HepG2 (cell line): Measurements from ENCODE around the gene PHRF1. TPM values are rescaled to one million over a fixed set of nuclear protein-coding genes. Genes with fewer than 3 reads are reported as not detected.

Source experiments
- AGO1 ChIP-seq: fragments of 200-400 bp; formaldehyde crosslinking; IDR thresholded peaks from 2 replicates; pipeline ENCODE4 v1.6.1; 2017; ENCODE audit warnings: mild to moderate bottlenecking, low read depth, low read length, moderate library complexity; ENCODE audit not compliant: poor library complexity, severe bottlenecking
- CBFB ChIP-seq: sonication (generic); formaldehyde crosslinking; IDR thresholded peaks from 2 replicates; pipeline ENCODE4 v1.4.0; 2020; ENCODE audit warnings: missing genetic modification reagents
- GZF1 ChIP-seq: sonication (generic); formaldehyde crosslinking; IDR thresholded peaks from 2 replicates; pipeline ENCODE4 v1.5.1; 2020; ENCODE audit warnings: mild to moderate bottlenecking, missing genetic modification reagents
- HES4 ChIP-seq: sonication (generic); formaldehyde crosslinking; IDR thresholded peaks from 2 replicates; pipeline ENCODE4 v1.9.0; 2021; ENCODE audit warnings: mild to moderate bottlenecking, missing genetic modification reagents, borderline replicate concordance
- HNF4A ChIP-seq: sonication (generic); formaldehyde crosslinking; IDR thresholded peaks from 2 replicates; pipeline ENCODE4 v1.4.0; 2020; ENCODE audit warnings: missing genetic modification reagents
- IRF9 ChIP-seq: sonication (generic); formaldehyde crosslinking; IDR thresholded peaks from 2 replicates; pipeline ENCODE4 v1.8.0; 2022; ENCODE audit warnings: missing genetic modification reagents, mild to moderate bottlenecking, borderline replicate concordance
- IRX3 ChIP-seq: sonication (generic); formaldehyde crosslinking; IDR thresholded peaks from 2 replicates; pipeline ENCODE4 v1.8.1; 2023; ENCODE audit warnings: mild to moderate bottlenecking, low read depth, missing genetic modification reagents, borderline replicate concordance
- KAT8 ChIP-seq: IDR thresholded peaks from 2 replicates; pipeline ENCODE4 v1.6.1; 2016; ENCODE audit warnings: missing genetic modification reagents, missing compliant biosample characterization
- KLF16 ChIP-seq, 2 experiments: sonication (generic) in 1 of 2; formaldehyde crosslinking in 1 of 2; IDR thresholded peaks; 2 replicates each; pipeline versions ENCODE4 v1.6.1 to v1.8.0; 2016 to 2023; ENCODE audit warnings: missing genetic modification reagents in 2 of 2, missing compliant biosample characterization in 1 of 2
- NBN ChIP-seq: fragments of 450-650 bp; conservative IDR thresholded peaks from 2 replicates; pipeline ENCODE4 v1.6.1; 2017
- SETDB1 ChIP-seq: sonication (generic); formaldehyde crosslinking; IDR thresholded peaks from 2 replicates; pipeline ENCODE4 v1.5.1; 2020; ENCODE audit warnings: missing genetic modification reagents, mild to moderate bottlenecking, borderline replicate concordance
- TCF7 ChIP-seq: sonication (generic); IDR thresholded peaks from 2 replicates; pipeline ENCODE4 v1.6.1; 2016; ENCODE audit warnings: antibody characterized with exemption, low read depth
- ZBTB10 ChIP-seq: sonication (generic); formaldehyde crosslinking; IDR thresholded peaks from 2 replicates; pipeline ENCODE4 v1.4.0; 2020; ENCODE audit warnings: missing genetic modification reagents, borderline replicate concordance
- ZBTB37 ChIP-seq: sonication (generic); formaldehyde crosslinking; IDR thresholded peaks from 2 replicates; pipeline ENCODE4 v1.4.0; 2020; ENCODE audit warnings: mild to moderate bottlenecking, missing genetic modification reagents
- ZC3H4 ChIP-seq: sonication (generic); formaldehyde crosslinking; IDR thresholded peaks from 2 replicates; pipeline ENCODE4 v1.4.0; 2020; ENCODE audit warnings: missing genetic modification reagents, borderline replicate concordance
- ZFP91 ChIP-seq: sonication (generic); formaldehyde crosslinking; IDR thresholded peaks from 2 replicates; pipeline ENCODE4 v1.9.0; 2022; ENCODE audit warnings: missing genetic modification reagents, mild to moderate bottlenecking, borderline replicate concordance
- ZNF331 ChIP-seq: sonication (generic); formaldehyde crosslinking; IDR thresholded peaks from 2 replicates; pipeline ENCODE4 v1.4.0; 2020; ENCODE audit warnings: missing genetic modification reagents
- ZNF749 ChIP-seq: sonication (generic); formaldehyde crosslinking; IDR thresholded peaks from 2 replicates; pipeline ENCODE4 v1.8.0; 2022; ENCODE audit warnings: mild to moderate bottlenecking, missing genetic modification reagents, moderate library complexity, borderline replicate concordance
- ZNF770 ChIP-seq: sonication (generic); formaldehyde crosslinking; IDR thresholded peaks from 2 replicates; pipeline ENCODE4 v1.5.0; 2020; ENCODE audit warnings: mild to moderate bottlenecking, missing genetic modification reagents
- ZSCAN9 ChIP-seq: IDR thresholded peaks from 2 replicates; pipeline ENCODE4 v1.6.1; 2016; ENCODE audit warnings: borderline replicate concordance
- polyA plus RNA-seq, 8 experiments: library from polyadenylated mRNA; depleted of rRNA in 3 of 8; stranded (reverse) in 7 of 8; unstranded in 1 of 8; fragments of >200 nt; fragmentation: Illumina TruSeq in 4 of 8; extraction: Trizol in 4 of 8; gene quantifications; 2 replicates each; pipeline versions ENCODE4 v1.2.1 to v1.2.3, GENCODE V29; 2011 to 2016; ENCODE audit warnings: low read depth in 4 of 8, missing spikeins in 1 of 8, mixed read lengths in 1 of 8; ENCODE audit not compliant: insufficient read depth in 1 of 8
- total RNA-seq, 5 experiments: library from RNA; depleted of rRNA; stranded (reverse); fragments of >200 nt; fragmentation: Illumina TruSeq; extraction: Trizol; gene quantifications; 2 replicates each; pipeline ENCODE4 v1.2.3, GENCODE V29; 2016; ENCODE audit warnings: low read depth in 1 of 5

The PHRF1 gene
- total and polyA plus RNA-seq, 2 of the 13 experiments (the other 11 are each of a cell fraction or from before 2014, with no cell fraction given): 8.2 to 16.7 TPM

GRCh38 chr11:567629-568292 is 8.5 kb upstream of the PHRF1 start (continued):
- TF ChIP-seq ZBTB10 (CRISPR knock-in tag) (no peak), CBFB (CRISPR knock-in tag) (0 out of 2 replicates have a peak, but pooled peaks have one; percentile 22), KLF16 (CRISPR knock-in tag; IDR thresholded peaks at IDR 0.05) (no peak), HNF4A (no peak), ZBTB37 (CRISPR knock-in tag) (no peak), HES4 (CRISPR knock-in tag) (no peak), IRX3 (CRISPR knock-in tag) (no peak), ZSCAN9 (CRISPR knock-in tag) (no peak), NBN (no peak), IRF9 (CRISPR knock-in tag) (0 out of 2 replicates have a peak, but pooled peaks have one; percentile 16), TCF7 (no peak), SETDB1 (CRISPR knock-in tag) (no peak), ZNF331 (CRISPR knock-in tag) (no peak), ZFP91 (CRISPR knock-in tag) (peak; percentile 43; the same call in 1 of the 2 replicates), ZNF749 (CRISPR knock-in tag) (no peak; the same call in 1 of the 2 replicates), ZC3H4 (no peak), ZNF770 (CRISPR knock-in tag) (no peak), AGO1 (no peak), KAT8 (no peak), GZF1 (CRISPR knock-in tag) (no peak)
